Activated T-cell treated with anti-CD3 and anti-CD28 coated beads, Interleukin-2, amount 50 U/mL, for 72 hours (primary cell): ENCODE results near the gene CHST11. TPM values are rescaled to one million over a fixed set of nuclear protein-coding genes. Genes with fewer than 3 reads are reported as not detected.

ENCODE experiments used
- ATAC-seq, 2 donors: fragments of 150-1000 bp; cut with Tn5 transposase; replicated peaks in 1 of 2; 2 replicates each; pipeline ENCODE4 v1.10.0; 2021; ENCODE audit warnings: moderate library complexity in 2 of 2, mild to moderate bottlenecking in 1 of 2
- DNase-seq, 2 donors: peaks; one replicate each; pipeline ENCODE4 v3.0.0; 2021 to 2022; ENCODE audit warnings: mixed read lengths in 1 of 2
- H3K27ac Mint-ChIP-seq: one replicate; pipeline ENCODE4 v1.8.0; 2022; ENCODE audit warnings: mild to moderate bottlenecking, moderate library complexity, mixed read lengths
- H3K27me3 Mint-ChIP-seq: one replicate; pipeline ENCODE4 v1.8.0; 2022; ENCODE audit warnings: low read depth, mixed read lengths
- H3K36me3 Mint-ChIP-seq, 2 donors: one replicate each; pipeline ENCODE4 v1.8.0; 2022; ENCODE audit warnings: mixed read lengths in 2 of 2, mild to moderate bottlenecking in 1 of 2; ENCODE audit not compliant: insufficient read depth in 2 of 2
- H3K4me1 Mint-ChIP-seq: one replicate; pipeline ENCODE4 v1.8.0; 2022; ENCODE audit warnings: low read depth, mixed read lengths
- H3K4me3 Mint-ChIP-seq, 2 donors: one replicate each; pipeline ENCODE4 v1.8.0; 2022; ENCODE audit warnings: mild to moderate bottlenecking in 2 of 2, mixed read lengths in 2 of 2, moderate library complexity in 2 of 2
- H3K9me3 Mint-ChIP-seq, 2 donors: one replicate each; pipeline ENCODE4 v1.8.0; 2022; ENCODE audit warnings: mixed read lengths in 2 of 2
- total RNA-seq, 2 donors: library from RNA; stranded (reverse); gene quantifications; one replicate each; pipeline ENCODE4 v1.2.3, GENCODE V29; 2022

The CHST11 gene
- total RNA-seq, 2 donors from 2014 or later: 47.2 to 57.7 TPM

- Mint-ChIP-seq H3K27me3 (no peaks in the 10 kb centered on the region), H3K4me1 (peaks cover 96% of the 10 kb centered on the region), H3K4me3 (peak overlapping the region in 1 of 2 donors; percentile 8), H3K9me3 (peaks cover 2 to 4% of the 10 kb centered on the region in 2 donors), H3K36me3 (peaks cover 3 to 11% of the 10 kb centered on the region in 2 donors), H3K27ac (peak overlapping the region; percentile 51)
- ATAC-seq: no peak
- DNase-seq: no peak
These were observed 228.6 kb downstream of the CHST11 start for GRCh38 chr12:104685366-104685765.

GRCh38 chr12:104686196-104686595, 229.4 kb downstream of the CHST11 start:
- Mint-ChIP-seq H3K9me3 (peaks cover 2 to 4% of the 10 kb centered on the region in 2 donors), H3K4me3 (peak overlapping the region; percentile 21 to 64), H3K27me3 (no peaks in the 10 kb centered on the region), H3K36me3 (peaks cover 3 to 11% of the 10 kb centered on the region in 2 donors), H3K4me1 (peaks cover 96% of the 10 kb centered on the region), H3K27ac (peak overlapping the region; percentile 96)
- no peak for DNase-seq
- ATAC-seq: peak in 1 of 2 donors; percentile 9

- H3K4me3 Mint-ChIP-seq: peak overlapping the region; percentile 64 to 85
- peaks cover 81% of the 10 kb centered on the region for H3K4me1 Mint-ChIP-seq
- H3K9me3 Mint-ChIP-seq: peaks cover 5 to 6% of the 10 kb centered on the region in 2 donors
- ATAC-seq (peak; percentile 76 to 81), DNase-seq (peak; percentile 75 to 76)
- peaks cover 9 to 18% of the 10 kb centered on the region in 2 donors for H3K36me3 Mint-ChIP-seq
- H3K27me3 Mint-ChIP-seq: no peaks in the 10 kb centered on the region
- H3K27ac Mint-ChIP-seq: peak overlapping the region; percentile 96
These were observed 231.2 kb downstream of the CHST11 start for GRCh38 chr12:104687823-104688573.

- Mint-ChIP-seq H3K27ac (peak overlapping the region; percentile 58), H3K4me3 (no peak overlapping the region), H3K4me1 (peaks cover 83% of the 10 kb centered on the region), H3K36me3 (peaks cover 14 to 23% of the 10 kb centered on the region in 2 donors), H3K27me3 (no peaks in the 10 kb centered on the region), H3K9me3 (peaks cover 7 to 8% of the 10 kb centered on the region in 2 donors)
- no peak for DNase-seq
- ATAC-seq: no peak
These were observed 232.9 kb downstream of the CHST11 start for GRCh38 chr12:104689635-104690034.

- Mint-ChIP-seq H3K36me3 (peaks cover 14 to 19% of the 10 kb centered on the region in 2 donors), H3K27me3 (no peaks in the 10 kb centered on the region), H3K9me3 (peaks cover 7 to 8% of the 10 kb centered on the region in 2 donors), H3K4me3 (no peak overlapping the region), H3K4me1 (peaks cover 85% of the 10 kb centered on the region), H3K27ac (peak overlapping the region; percentile 26)
- no peak for ATAC-seq
- DNase-seq: no peak
These were observed 235.2 kb downstream of the CHST11 start for GRCh38 chr12:104691721-104692556.

- H3K27me3 Mint-ChIP-seq: no peaks in the 10 kb centered on the region
- peaks cover 7 to 8% of the 10 kb centered on the region in 2 donors for H3K9me3 Mint-ChIP-seq
These were observed 235.9 kb downstream of the CHST11 start for GRCh38 chr12:104692557-104693218.

GRCh38 chr12:104693493-104693892, 236.7 kb downstream of the CHST11 start:
- peaks cover 85% of the 10 kb centered on the region for H3K4me1 Mint-ChIP-seq
- ATAC-seq (no peak), DNase-seq (no peak)
- peak overlapping the region in 1 of 2 donors; percentile 2 for H3K4me3 Mint-ChIP-seq
- peak overlapping the region; percentile 14 for H3K27ac Mint-ChIP-seq
- peaks cover 7 to 14% of the 10 kb centered on the region in 2 donors for H3K9me3 Mint-ChIP-seq
- H3K36me3 Mint-ChIP-seq: peaks cover 17 to 25% of the 10 kb centered on the region in 2 donors
- H3K27me3 Mint-ChIP-seq: no peaks in the 10 kb centered on the region

More at GRCh38 chr12:104692557-104693218, 235.9 kb downstream of the CHST11 start:
- peaks cover 85% of the 10 kb centered on the region for H3K4me1 Mint-ChIP-seq
- peak overlapping the region in 1 of 2 donors; percentile 29 for H3K4me3 Mint-ChIP-seq
- peak overlapping the region; percentile 14 for H3K27ac Mint-ChIP-seq
- DNase-seq: no peak
- H3K36me3 Mint-ChIP-seq: peaks cover 15 to 19% of the 10 kb centered on the region in 2 donors
- ATAC-seq: no peak

- peaks cover 83% of the 10 kb centered on the region for H3K4me1 Mint-ChIP-seq
- H3K4me3 Mint-ChIP-seq: peak overlapping the region; percentile 62 to 70
- peak overlapping the region; percentile 94 for H3K27ac Mint-ChIP-seq
- peaks cover 7 to 14% of the 10 kb centered on the region in 2 donors for H3K9me3 Mint-ChIP-seq
- ATAC-seq (no peak), DNase-seq (no peak)
- H3K36me3 Mint-ChIP-seq: peaks cover 17 to 25% of the 10 kb centered on the region in 2 donors
- H3K27me3 Mint-ChIP-seq: no peaks in the 10 kb centered on the region
These were observed 237.4 kb downstream of the CHST11 start for GRCh38 chr12:104694161-104694560.

GRCh38 chr12:104694711-104695110, 238.0 kb downstream of the CHST11 start:
- H3K9me3 Mint-ChIP-seq: peaks cover 7 to 14% of the 10 kb centered on the region in 2 donors
- H3K4me3 Mint-ChIP-seq: peak overlapping the region; percentile 62 to 70
- H3K4me1 Mint-ChIP-seq: peaks cover 83% of the 10 kb centered on the region
- DNase-seq: no peak
- no peaks in the 10 kb centered on the region for H3K27me3 Mint-ChIP-seq
- peak overlapping the region; percentile 94 for H3K27ac Mint-ChIP-seq
- ATAC-seq: no peak
- peaks cover 17 to 25% of the 10 kb centered on the region in 2 donors for H3K36me3 Mint-ChIP-seq

- no peaks in the 10 kb centered on the region for H3K27me3 Mint-ChIP-seq
- peaks cover 81% of the 10 kb centered on the region for H3K4me1 Mint-ChIP-seq
- peak overlapping the region; percentile 94 for H3K27ac Mint-ChIP-seq
- peak; percentile 88 to 92 for DNase-seq
- peaks cover 17 to 25% of the 10 kb centered on the region in 2 donors for H3K36me3 Mint-ChIP-seq
- peak overlapping the region; percentile 62 to 70 for H3K4me3 Mint-ChIP-seq
- peaks cover 7 to 14% of the 10 kb centered on the region in 2 donors for H3K9me3 Mint-ChIP-seq
- peak; percentile 89 to 91 for ATAC-seq
These were observed 238.9 kb downstream of the CHST11 start for GRCh38 chr12:104695453-104696148.

GRCh38 chr12:104697186-104697585, 240.4 kb downstream of the CHST11 start:
- Mint-ChIP-seq H3K27ac (peak overlapping the region; percentile 81), H3K27me3 (no peaks in the 10 kb centered on the region), H3K9me3 (peaks cover 7 to 14% of the 10 kb centered on the region in 2 donors), H3K4me1 (peaks cover 75% of the 10 kb centered on the region), H3K36me3 (peaks cover 13 to 20% of the 10 kb centered on the region in 2 donors), H3K4me3 (no peak overlapping the region)
- no peak for DNase-seq
- no peak for ATAC-seq

GRCh38 chr12:104698871-104699270, 242.1 kb downstream of the CHST11 start:
- DNase-seq (no peak), ATAC-seq (no peak)
- Mint-ChIP-seq H3K36me3 (peaks cover 5 to 12% of the 10 kb centered on the region in 2 donors), H3K4me1 (peaks cover 76% of the 10 kb centered on the region), H3K9me3 (peaks cover 0 to 7% of the 10 kb centered on the region in 2 donors), H3K4me3 (no peak overlapping the region), H3K27me3 (no peaks in the 10 kb centered on the region), H3K27ac (peak overlapping the region; percentile 2)
